Panc1 (cell line): ENCODE results near the gene GTF2F1.

Experiments used
- CTCF ChIP-seq: fragments of 450-650 bp; IDR thresholded peaks from 2 replicates; pipeline ENCODE4 v1.5.1; 2017; ENCODE audit warnings: mild to moderate bottlenecking
- POLR2AphosphoS5 ChIP-seq: IDR thresholded peaks from 2 replicates; pipeline ENCODE4 v1.6.1; 2012; ENCODE audit warnings: mild to moderate bottlenecking, low read depth, low read length, moderate library complexity
- REST ChIP-seq, 2 experiments: IDR thresholded peaks; 2 replicates each; pipeline ENCODE4 v1.6.1; 2011 to 2012; ENCODE audit warnings: low read depth in 2 of 2, control low read depth in 1 of 2, low read length in 1 of 2, mild to moderate bottlenecking in 1 of 2, moderate library complexity in 1 of 2; ENCODE audit not compliant: insufficient read depth in 1 of 2

GRCh38 chr19:6372594-6373095 lies 20.3 kb downstream of the GTF2F1 start, which contains the start of gene ALKBH7:
- no peak for TF ChIP-seq CTCF
- peak; percentile 32; the same call in 1 of the 2 replicates for TF ChIP-seq POLR2AphosphoS5
- TF ChIP-seq REST (IDR thresholded peaks at IDR 0.05; ENCODE audit: insufficient read depth in 1 of 2, low read depth in 2 of 2, low read length in 1 of 2): no peak
